Stimulated activated CD8-positive, alpha-beta memory T cell treated with anti-CD3 and anti-CD28 coated beads, Interleukin-15, amount 100 ng/mL, for 24 hours (primary cell): Measurements from ENCODE around the gene STKLD1.

ENCODE experiments used
- DNase-seq: peaks from one replicate; pipeline ENCODE4 v3.0.0-alpha.2; 2020; ENCODE audit warnings: low read depth

STKLD1 gene

GRCh38 chr9:133417541-133418461 is 41.6 kb downstream of the STKLD1 start, which contains the start of gene REXO4:
REXO4 (minus strand) TSS chr9:133418010; CDS start chr9:133417844, 166 bp downstream.
- DNase-seq = peak; percentile 66

- no peak for DNase-seq
These were observed 42.8 kb downstream of the STKLD1 start for GRCh38 chr9:133419005-133419404.

GRCh38 chr9:133420392-133420827 is 44.2 kb downstream of the STKLD1 start:
- no peak for DNase-seq

- DNase-seq = no peak
These were observed 45.7 kb downstream of the STKLD1 start, which contains the start of gene ADAMTS13 for GRCh38 chr9:133421615-133422542. ADAMTS13 (plus strand) TSS chr9:133422367; CDS start chr9:133422444, 77 bp downstream.

GRCh38 chr9:133423216-133423615 is 47.0 kb downstream of the STKLD1 start:
- no peak for DNase-seq

GRCh38 chr9:133424187-133424586 is 48.0 kb downstream of the STKLD1 start:
- no peak for DNase-seq

GRCh38 chr9:133425049-133425632 is 49.0 kb downstream of the STKLD1 start:
- DNase-seq = no peak

- no peak for DNase-seq
These were observed 49.8 kb downstream of the STKLD1 start for GRCh38 chr9:133426011-133426410.

GRCh38 chr9:133427658-133428348 is 51.6 kb downstream of the STKLD1 start:
- no peak for DNase-seq

GRCh38 chr9:133428617-133429101 is 52.5 kb downstream of the STKLD1 start:
- DNase-seq = no peak

- DNase-seq = no peak
These were observed 53.0 kb downstream of the STKLD1 start for GRCh38 chr9:133429214-133429613.

GRCh38 chr9:133429641-133430161 is 53.5 kb downstream of the STKLD1 start:
- no peak for DNase-seq

GRCh38 chr9:133430244-133430643 is 54.1 kb downstream of the STKLD1 start:
- no peak for DNase-seq

- no peak for DNase-seq
These were observed 57.2 kb downstream of the STKLD1 start for GRCh38 chr9:133433351-133433843.

GRCh38 chr9:133436681-133437080 is 60.5 kb downstream of the STKLD1 start:
- DNase-seq = no peak

- DNase-seq = no peak
These were observed 61.8 kb downstream of the STKLD1 start for GRCh38 chr9:133437753-133438531.

GRCh38 chr9:133439337-133439736 is 63.2 kb downstream of the STKLD1 start:
- no peak for DNase-seq

GRCh38 chr9:133440874-133441273 is 64.7 kb downstream of the STKLD1 start:
- no peak for DNase-seq

GRCh38 chr9:133441571-133441970 is 65.4 kb downstream of the STKLD1 start:
- DNase-seq = no peak

- DNase-seq = no peak
These were observed 67.1 kb downstream of the STKLD1 start for GRCh38 chr9:133443248-133443647.
